DND-41 (cell line): ENCODE results near the gene CC2D1B.

Experiments used
- ATAC-seq: fragments of 200-7000 bp; cut with Tn5 transposase; 3 replicates; pipeline ENCODE4 v1.9.1; 2021; ENCODE audit warnings: low read depth; ENCODE audit not compliant: insufficient read depth
- DNase-seq: peaks from one replicate; pipeline ENCODE4 v3.0.0-alpha.2; 2020
- H2AFZ ChIP-seq: 2 replicates; pipeline ENCODE4 v1.6.0; 2012; ENCODE audit warnings: low read depth, low read length
- H3K27ac ChIP-seq: 2 replicates; pipeline ENCODE4 v1.5.1; 2012; ENCODE audit warnings: low read length, inconsistent platforms
- H3K27me3 ChIP-seq: fragments of 200-600 bp; sonication (generic); 2 replicates; pipeline ENCODE4 v1.6.0; 2012; ENCODE audit warnings: low read length, mild to moderate bottlenecking, inconsistent platforms; ENCODE audit not compliant: insufficient read depth, poor library complexity
- H3K36me3 ChIP-seq: 2 replicates; pipeline ENCODE4 v1.5.1; 2012; ENCODE audit warnings: low read length, inconsistent platforms; ENCODE audit not compliant: insufficient read depth
- H3K4me1 ChIP-seq: 2 replicates; pipeline ENCODE4 v1.5.1; 2012; ENCODE audit warnings: mild to moderate bottlenecking, low read length; ENCODE audit not compliant: insufficient read depth
- H3K4me2 ChIP-seq: 2 replicates; pipeline ENCODE4 v1.6.0; 2012; ENCODE audit warnings: mild to moderate bottlenecking, moderate library complexity, low read length, inconsistent platforms; ENCODE audit not compliant: insufficient read depth
- H3K4me3 ChIP-seq, 2 experiments: fragments of 200-600 bp in 1 of 2; shearing (Covaris generic) in 1 of 2; 2 replicates each; pipeline ENCODE4 v1.5.1; 2012 to 2016; ENCODE audit warnings: inconsistent platforms in 2 of 2, low read length in 2 of 2, mild to moderate bottlenecking in 2 of 2, low read depth in 1 of 2, moderate library complexity in 1 of 2
- H3K79me2 ChIP-seq: 2 replicates; pipeline ENCODE4 v1.6.0; 2012; ENCODE audit warnings: low read length, inconsistent platforms; ENCODE audit not compliant: insufficient read depth
- H3K9ac ChIP-seq: 2 replicates; pipeline ENCODE4 v1.6.0; 2012; ENCODE audit warnings: low read depth, mild to moderate bottlenecking, inconsistent platforms, low read length, moderate library complexity
- H3K9me3 ChIP-seq: 2 replicates; pipeline ENCODE4 v1.5.1; 2012; ENCODE audit warnings: low read length, moderate library complexity, mild to moderate bottlenecking, inconsistent platforms; ENCODE audit not compliant: insufficient read depth, severe bottlenecking
- H4K20me1 ChIP-seq: 2 replicates; pipeline ENCODE4 v1.6.0; 2012; ENCODE audit warnings: low read length; ENCODE audit not compliant: insufficient read depth
- EZH2 ChIP-seq: IDR thresholded peaks from 3 replicates; pipeline ENCODE4 v1.6.1; 2012; ENCODE audit warnings: borderline replicate concordance, low read depth, mild to moderate bottlenecking, moderate library complexity, low read length, inconsistent platforms; ENCODE audit not compliant: severe bottlenecking
- TF ChIP-seq, protein P1 (sequence below): IDR thresholded peaks from 2 replicates; pipeline ENCODE4 v1.5.1; 2012; ENCODE audit warnings: borderline replicate concordance, low read length, moderate library complexity, mild to moderate bottlenecking; ENCODE audit not compliant: poor library complexity, severe bottlenecking; ENCODE audit errors: extremely low read depth

CC2D1B gene

DNA sequence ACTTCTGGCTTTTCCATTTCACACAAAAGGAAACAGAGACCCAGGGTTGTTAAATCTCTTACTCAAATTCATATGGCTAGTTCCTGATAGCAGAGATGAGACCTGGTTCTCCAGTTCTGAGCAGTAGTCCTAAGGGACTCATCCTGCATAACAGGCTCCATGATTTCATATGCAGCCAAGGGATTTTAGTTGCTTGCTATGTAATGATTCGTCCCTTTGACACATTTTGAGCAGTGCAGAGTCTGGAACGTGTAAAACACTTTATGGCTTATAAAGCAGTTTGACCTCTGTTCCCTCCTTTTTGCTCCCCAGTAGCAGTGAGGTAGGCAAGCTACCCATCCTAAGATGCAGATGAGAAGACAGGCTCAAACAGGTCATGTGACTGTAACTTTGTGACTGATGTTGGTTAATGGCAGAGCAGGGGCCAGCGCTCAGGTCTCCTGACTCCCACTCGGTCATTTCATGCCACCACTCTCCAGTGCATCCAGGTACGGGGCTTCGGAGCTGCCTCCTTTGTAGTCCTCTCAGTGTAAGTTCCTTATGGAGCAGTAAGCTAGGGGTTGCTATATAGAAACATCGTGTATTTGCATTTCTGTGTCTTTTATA is 24.2 kb downstream of the CC2D1B start:
- Histone ChIP-seq H3K27me3 (no peaks in the 10 kb centered on the region), H3K9me3 (no peaks in the 10 kb centered on the region), H3K4me3 (no peak overlapping the region), H3K4me2 (no peak overlapping the region), H3K79me2 (no peaks in the 10 kb centered on the region), H3K36me3 (peaks cover 66% of the 10 kb centered on the region), H2AFZ (no peak overlapping the region), H3K27ac (no peak overlapping the region), H3K9ac (no peak overlapping the region), H3K4me1 (no peaks in the 10 kb centered on the region), H4K20me1 (no peaks in the 10 kb centered on the region)
- ATAC-seq: no peak
- TF ChIP-seq EZH2: no peak
- TF ChIP-seq, protein P1, sequence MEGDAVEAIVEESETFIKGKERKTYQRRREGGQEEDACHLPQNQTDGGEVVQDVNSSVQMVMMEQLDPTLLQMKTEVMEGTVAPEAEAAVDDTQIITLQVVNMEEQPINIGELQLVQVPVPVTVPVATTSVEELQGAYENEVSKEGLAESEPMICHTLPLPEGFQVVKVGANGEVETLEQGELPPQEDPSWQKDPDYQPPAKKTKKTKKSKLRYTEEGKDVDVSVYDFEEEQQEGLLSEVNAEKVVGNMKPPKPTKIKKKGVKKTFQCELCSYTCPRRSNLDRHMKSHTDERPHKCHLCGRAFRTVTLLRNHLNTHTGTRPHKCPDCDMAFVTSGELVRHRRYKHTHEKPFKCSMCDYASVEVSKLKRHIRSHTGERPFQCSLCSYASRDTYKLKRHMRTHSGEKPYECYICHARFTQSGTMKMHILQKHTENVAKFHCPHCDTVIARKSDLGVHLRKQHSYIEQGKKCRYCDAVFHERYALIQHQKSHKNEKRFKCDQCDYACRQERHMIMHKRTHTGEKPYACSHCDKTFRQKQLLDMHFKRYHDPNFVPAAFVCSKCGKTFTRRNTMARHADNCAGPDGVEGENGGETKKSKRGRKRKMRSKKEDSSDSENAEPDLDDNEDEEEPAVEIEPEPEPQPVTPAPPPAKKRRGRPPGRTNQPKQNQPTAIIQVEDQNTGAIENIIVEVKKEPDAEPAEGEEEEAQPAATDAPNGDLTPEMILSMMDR: no peak
- DNase-seq: no peak

DNA sequence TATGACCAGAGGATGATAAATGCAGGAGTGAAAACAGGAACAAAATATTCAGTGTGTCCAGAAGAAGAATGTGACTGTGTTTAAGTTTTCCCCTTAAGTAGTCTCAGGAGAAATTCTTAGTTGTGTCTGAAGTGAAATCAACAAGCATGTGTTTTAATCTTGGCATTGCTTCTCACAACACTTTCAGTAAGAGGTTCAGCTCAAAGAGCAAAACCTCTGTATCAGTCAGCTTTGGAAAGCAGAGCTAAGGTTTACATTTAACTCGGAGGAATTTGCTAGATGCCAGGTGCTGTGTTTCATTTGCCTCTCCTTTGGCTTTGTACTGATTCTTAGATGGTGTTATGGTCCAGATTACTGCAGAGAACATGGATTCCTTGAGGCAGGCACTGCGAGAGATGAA is 28.6 kb downstream of the CC2D1B start:
- no peaks in the 10 kb centered on the region for H3K27me3 ChIP-seq
- no peak for ATAC-seq
- no peaks in the 10 kb centered on the region for H3K79me2 ChIP-seq

DNA sequence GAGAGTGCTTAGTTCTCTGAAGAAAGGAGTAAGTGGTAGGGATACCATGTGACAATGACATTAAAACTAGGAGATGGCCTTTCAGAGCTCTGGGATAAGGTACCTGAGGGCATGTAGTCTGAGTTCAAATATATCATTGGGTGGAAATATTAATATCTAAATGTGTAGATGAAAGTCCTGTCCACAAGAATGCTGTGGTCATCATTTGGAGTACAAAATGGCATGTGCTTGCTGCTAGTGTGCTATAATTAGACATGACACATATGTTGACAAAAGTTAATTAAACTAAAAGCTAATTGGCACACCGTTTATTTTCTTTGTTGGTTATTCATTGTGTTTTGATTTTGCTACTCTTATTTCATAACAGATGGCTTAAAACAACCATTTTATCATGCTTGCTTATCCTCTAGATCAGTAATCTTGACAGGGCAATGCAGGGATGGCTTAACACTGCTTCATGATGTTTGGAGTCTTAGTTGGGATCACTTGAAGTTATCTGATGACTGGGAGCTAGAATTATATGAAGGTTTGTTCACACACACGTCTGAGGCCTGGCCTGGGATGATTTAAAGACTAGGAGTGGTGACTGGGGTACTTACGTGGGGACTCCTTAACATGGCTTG is 31.0 kb downstream of the CC2D1B start:
- Histone ChIP-seq H2AFZ (no peak overlapping the region), H4K20me1 (no peaks in the 10 kb centered on the region), H3K27ac (no peak overlapping the region), H3K4me3 (no peak overlapping the region), H3K4me2 (no peak overlapping the region), H3K79me2 (no peaks in the 10 kb centered on the region), H3K4me1 (peaks cover 7% of the 10 kb centered on the region; the same call in 1 of the 2 replicates), H3K9ac (no peak overlapping the region), H3K27me3 (no peaks in the 10 kb centered on the region), H3K36me3 (peaks cover 50% of the 10 kb centered on the region), H3K9me3 (no peaks in the 10 kb centered on the region)
- DNase-seq (no peak), ATAC-seq (no peak)
- TF ChIP-seq, protein P1: no peak
- TF ChIP-seq EZH2: no peak

More for the DNA sequence above, 28.6 kb downstream of the CC2D1B start:
- Histone ChIP-seq H3K4me3 (no peak overlapping the region), H3K9ac (no peak overlapping the region), H3K36me3 (peaks cover 61% of the 10 kb centered on the region), H4K20me1 (no peaks in the 10 kb centered on the region), H3K4me1 (no peaks in the 10 kb centered on the region), H3K4me2 (no peak overlapping the region), H2AFZ (no peak overlapping the region), H3K27ac (no peak overlapping the region), H3K9me3 (no peaks in the 10 kb centered on the region)
- TF ChIP-seq EZH2: no peak
- TF ChIP-seq, protein P1: no peak
- DNase-seq: no peak
